CD4-positive, alpha-beta T cell treated with Interleukin-15 for 4 hours (primary cell): Measurements from ENCODE around the gene DCDC2.
"Not testable (repeated sequence)": the region's sequence is repeated elsewhere in the genome, so short reads cannot be mapped to it uniquely, and the experiment has no call there.

ENCODE experiments used
- DNase-seq: peaks from one replicate; pipeline ENCODE4 v3.0.0-alpha.2; 2020; ENCODE audit warnings: low spot score

DCDC2 gene

GRCh38 chr6:24257282-24257681 lies 100.6 kb downstream of the DCDC2 start:
- no peak for DNase-seq

GRCh38 chr6:24255676-24256075 lies 102.2 kb downstream of the DCDC2 start:
- DNase-seq: no peak

GRCh38 chr6:24253360-24253759 lies 104.5 kb downstream of the DCDC2 start:
- DNase-seq: no peak

- DNase-seq: no peak
Observed at GRCh38 chr6:24252280-24252679, 105.6 kb downstream of the DCDC2 start.

- DNase-seq: no peak
Observed at GRCh38 chr6:24251339-24251738, 106.5 kb downstream of the DCDC2 start.

GRCh38 chr6:24249926-24250325 lies 107.9 kb downstream of the DCDC2 start:
- DNase-seq: no peak

- DNase-seq: no peak
Observed at GRCh38 chr6:24245275-24245674, 112.6 kb downstream of the DCDC2 start.

GRCh38 chr6:24242924-24243323 lies 114.9 kb downstream of the DCDC2 start:
- DNase-seq: no peak

GRCh38 chr6:24241779-24242178 lies 116.1 kb downstream of the DCDC2 start:
- not testable (repeated sequence) for DNase-seq

GRCh38 chr6:24240943-24241342 lies 116.9 kb downstream of the DCDC2 start:
- no peak for DNase-seq

GRCh38 chr6:24240380-24240928 lies 117.4 kb downstream of the DCDC2 start:
- no peak for DNase-seq

GRCh38 chr6:24238700-24239099 lies 119.2 kb downstream of the DCDC2 start:
- DNase-seq: no peak

- DNase-seq: not testable (repeated sequence)
Observed at GRCh38 chr6:24236779-24237178, 121.1 kb downstream of the DCDC2 start.

- DNase-seq: no peak
Observed at GRCh38 chr6:24233813-24234442, 123.9 kb downstream of the DCDC2 start.

GRCh38 chr6:24231438-24231977 lies 126.4 kb downstream of the DCDC2 start:
- no peak for DNase-seq

GRCh38 chr6:24229696-24230405 lies 128.0 kb downstream of the DCDC2 start:
- DNase-seq: no peak

- no peak for DNase-seq
Observed at GRCh38 chr6:24228681-24229255, 129.1 kb downstream of the DCDC2 start.

- no peak for DNase-seq
Observed at GRCh38 chr6:24228123-24228522, 129.7 kb downstream of the DCDC2 start.

GRCh38 chr6:24227556-24227955 lies 130.3 kb downstream of the DCDC2 start:
- no peak for DNase-seq

GRCh38 chr6:24226541-24226940 lies 131.3 kb downstream of the DCDC2 start:
- DNase-seq: no peak

- no peak for DNase-seq
Observed at GRCh38 chr6:24225838-24226237, 132.0 kb downstream of the DCDC2 start.

- no peak for DNase-seq
Observed at GRCh38 chr6:24223115-24223919, 134.5 kb downstream of the DCDC2 start.
